ENCODE measurements around the gene HDAC4. TPM values are rescaled to one million over a fixed set of nuclear protein-coding genes. Genes with fewer than 3 reads are reported as not detected.

HDAC4 gene
- total and polyA plus RNA-seq, 10 of the 15 experiments (the other 5 are each of a cell fraction or from before 2014, with no cell fraction given): 0.22 to 15.7 (median 4.8) TPM

- no peak for TF ChIP-seq MTA3 (IDR thresholded peaks at IDR 0.05; ENCODE audit: borderline replicate concordance, low read length)
- no peak for TF ChIP-seq STAT3 (IDR thresholded peaks at IDR 0.05; ENCODE audit: low read depth, low read length)
- TF ChIP-seq ZBTB40 (IDR thresholded peaks at IDR 0.05; ENCODE audit: borderline replicate concordance): no peak
- TF ChIP-seq TAF1 (IDR thresholded peaks at IDR 0.05; ENCODE audit: borderline replicate concordance, low read depth, low read length): no peak
- TF ChIP-seq REST (IDR thresholded peaks at IDR 0.05; ENCODE audit: low read depth, low read length): no peak
- TF ChIP-seq ZBED1 (IDR thresholded peaks at IDR 0.05; ENCODE audit: borderline replicate concordance): no peak
- 93% methylated on average over 27 of the region's 27 CpGs for WGBS (ENCODE audit: insufficient coverage, insufficient replicate concordance, low lambda C conversion rate, missing lambda C conversion rate)
- H3K27me3 ChIP-seq (replicated peaks in 1 of 2; ENCODE audit: control insufficient read depth in 2 of 2, insufficient read depth in 2 of 2, low read length in 1 of 2): no peaks in the 10 kb centered on the region
- no peak overlapping the region for H3K4me2 ChIP-seq (ENCODE audit: control insufficient read depth, insufficient read depth)
- SMC1A ChIA-PET (ENCODE audit: uncharacterized antibody, unreplicated experiment): no interaction called here
- no peak for DNase-seq (ENCODE audit: low read depth, low spot score)
- CTCF ChIA-PET: no interaction called here
- H2AFZ ChIP-seq (ENCODE audit: control insufficient read depth, low read depth, low read length): no peak overlapping the region
- no TSS peak for BruUV-seq (replicated peaks)
- H3K9ac ChIP-seq (ENCODE audit: control insufficient read depth, insufficient read depth, low read length): no peak overlapping the region
- no peak for ATAC-seq
- H4K20me1 ChIP-seq (ENCODE audit: control insufficient read depth, insufficient read depth): no peaks in the 10 kb centered on the region
- POLR2A ChIA-PET: no interaction called here
- H3K27ac ChIP-seq (ENCODE audit: control insufficient read depth, insufficient read depth): no peak overlapping the region
- in situ Hi-C loops (cut with MboI) (no loop called here), intact Hi-C loops (cut with micrococcal nuclease; ENCODE audit: unreplicated experiment) (no loop called here)
- RAD21 ChIA-PET (ENCODE audit: unreplicated experiment): no interaction called here
- H3K9me3 ChIP-seq (replicated peaks; ENCODE audit: control insufficient read depth, insufficient read depth, low read length): peaks cover 5% of the 10 kb centered on the region; the same call in 2 of the 3 replicates
- no peaks in the 10 kb centered on the region for H3K36me3 ChIP-seq (ENCODE audit: control insufficient read depth in 2 of 2, insufficient read depth in 2 of 2, low read length in 1 of 2)
- H3K4me3 ChIP-seq: no peak overlapping the region
- H3K79me2 ChIP-seq (ENCODE audit: control insufficient read depth, insufficient read depth, low read length): no peaks in the 10 kb centered on the region
- no peaks in the 10 kb centered on the region for H3K4me1 ChIP-seq (ENCODE audit: control insufficient read depth, insufficient read depth, low read length)
- FAIRE-seq: no peak
Measured at GRCh38 chr2:239169311-239170048, 231.3 kb downstream of the HDAC4 start.

All from GM12878 (cell line).